HG02938 (cell line): Measurements from ENCODE around the gene MRPL28.
"Not testable (repeated sequence)": the region's sequence is repeated elsewhere in the genome, so short reads cannot be mapped to it uniquely, and the experiment has no call there.

ENCODE experiments used
- ATAC-seq: cut with Tn5 transposase; IDR thresholded peaks from one replicate; pipeline ENCODE4 v1.9.1; 2021; ENCODE audit warnings: mild to moderate bottlenecking, moderate library complexity; ENCODE audit not compliant: unreplicated experiment

The MRPL28 gene

DNA sequence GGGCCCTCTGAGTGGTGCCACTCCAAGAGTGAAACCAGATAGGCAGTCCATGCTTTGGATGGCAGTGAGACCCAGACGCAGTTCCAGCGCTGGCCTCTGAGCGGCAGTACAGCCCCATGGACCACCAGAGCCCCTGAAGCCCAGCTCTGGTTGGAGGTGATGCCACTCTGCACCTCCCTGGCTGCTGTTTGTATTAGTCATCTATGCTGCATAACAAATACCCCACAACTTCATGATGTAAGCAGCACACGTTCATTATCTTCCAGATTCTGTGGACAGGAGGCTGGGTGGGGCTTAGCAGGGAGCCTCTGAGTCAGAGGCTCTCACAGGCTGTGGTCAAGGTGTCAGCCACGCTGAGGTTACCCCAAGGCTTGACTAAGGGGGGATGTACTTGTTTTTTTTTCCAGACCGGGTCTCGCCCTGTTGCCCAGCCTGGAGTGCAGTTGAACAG, 21.6 kb upstream of the MRPL28 start:
- ATAC-seq: no peak

- ATAC-seq: no peak
Measured at GRCh38 chr16:389352-389751, 19.0 kb upstream of the MRPL28 start.

GRCh38 chr16:387761-388666, 17.7 kb upstream of the MRPL28 start:
- not testable (repeated sequence) for ATAC-seq

DNA sequence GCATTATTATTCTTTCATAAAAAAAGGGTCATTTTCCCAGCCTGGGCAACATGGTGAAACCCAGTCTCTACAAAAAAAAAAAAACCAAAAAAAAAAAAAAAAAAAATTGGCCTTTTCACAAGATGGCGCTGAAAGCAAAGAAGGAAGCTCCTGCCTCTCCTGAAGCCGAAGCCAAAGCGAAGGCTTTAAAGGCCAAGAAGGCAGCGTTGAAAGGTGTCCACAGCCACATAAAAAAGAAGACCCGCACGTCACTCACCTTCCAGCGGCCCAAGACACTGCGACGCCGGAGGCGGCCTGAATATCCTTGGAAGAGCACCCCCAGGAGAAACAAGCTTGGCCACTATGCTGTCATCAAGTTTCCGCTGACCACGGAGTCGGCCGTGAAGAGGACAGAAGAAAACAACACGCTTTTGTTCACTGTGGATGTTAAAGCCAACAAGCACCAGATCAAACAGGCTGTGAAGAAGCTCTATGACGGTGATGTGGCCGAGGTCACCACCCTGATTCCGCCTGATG, 16.4 kb upstream of the MRPL28 start:
- no peak for ATAC-seq

DNA sequence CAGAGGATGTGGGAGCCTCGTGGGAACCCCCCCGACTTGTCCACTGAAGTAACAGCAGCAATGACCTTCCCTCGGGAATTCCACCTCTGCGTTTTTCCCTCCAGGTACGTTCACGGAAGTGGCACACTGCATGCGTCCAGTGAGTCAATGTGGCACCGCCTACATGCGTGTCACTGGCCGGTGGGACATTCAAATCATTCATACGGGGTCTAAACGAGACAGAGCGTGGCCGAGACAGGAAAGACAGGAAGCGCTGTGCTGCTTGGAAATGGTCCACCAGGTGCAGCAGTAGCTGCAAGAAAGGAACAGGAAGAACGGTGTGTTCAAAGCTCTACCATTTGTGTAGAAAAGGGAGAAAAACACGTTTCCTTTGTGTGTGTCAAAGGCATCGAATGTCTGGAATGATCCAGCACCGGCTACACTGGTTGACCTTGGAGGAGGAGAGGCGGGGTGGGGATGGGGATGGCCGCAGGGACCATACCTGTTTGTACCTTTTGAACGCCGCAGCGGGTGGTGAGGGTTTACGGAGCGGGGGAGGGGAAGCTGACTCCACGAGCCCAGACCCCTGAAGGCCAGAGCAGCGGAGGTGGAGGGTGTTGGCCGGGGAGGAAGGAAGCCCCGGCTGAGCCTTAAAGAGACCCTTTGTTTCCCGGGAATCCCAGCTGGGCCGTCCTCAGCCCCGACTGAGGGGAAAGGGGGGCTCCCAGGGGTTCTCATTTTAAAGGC, 13.2 kb upstream of the MRPL28 start:
- no peak for ATAC-seq

- no peak for ATAC-seq
Measured at GRCh38 chr16:381789-382717, 11.7 kb upstream of the MRPL28 start, which contains the start of gene PGAP6. PGAP6 (minus strand) TSS chr16:381978; CDS start chr16:381821, 157 bp downstream.

DNA sequence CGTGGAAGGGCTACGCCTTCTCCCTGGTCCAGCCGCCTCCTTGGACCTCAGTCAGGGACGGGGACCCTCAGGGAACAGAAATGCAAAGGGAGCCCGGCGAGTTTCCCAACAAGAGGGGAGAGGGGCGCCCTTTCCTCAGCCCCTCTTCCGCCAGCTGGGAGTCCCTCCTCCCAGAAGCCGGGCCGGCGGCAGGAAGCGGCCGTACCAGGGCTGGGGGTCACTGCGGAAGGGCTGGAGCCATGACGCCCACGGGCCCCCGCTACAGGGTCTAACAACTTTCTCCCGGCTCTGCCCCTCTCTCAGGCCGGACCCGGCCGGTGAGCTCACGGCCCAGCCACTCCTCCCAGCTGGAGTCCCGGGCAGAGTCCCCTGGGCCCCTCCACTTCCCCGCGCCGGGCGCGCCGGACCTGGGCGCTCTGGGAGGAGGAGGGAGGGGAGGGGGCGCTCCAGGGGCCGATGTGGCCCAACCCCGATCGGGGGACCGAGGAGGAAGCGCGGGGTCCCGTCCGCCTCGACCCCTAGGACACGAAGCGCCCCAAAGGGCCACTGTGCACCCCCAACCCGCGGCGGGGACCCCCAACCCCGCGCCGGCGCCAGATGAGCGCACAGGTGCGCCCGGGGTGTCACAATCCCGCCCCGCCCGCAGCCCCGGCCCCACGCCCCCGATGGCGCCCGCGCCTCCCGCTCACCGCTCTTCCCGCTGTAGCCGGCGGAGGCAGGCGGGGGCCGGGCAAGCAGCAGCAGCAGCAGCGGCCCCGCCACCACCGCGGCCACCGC, 10.9 kb upstream of the MRPL28 start:
- no peak for ATAC-seq

DNA sequence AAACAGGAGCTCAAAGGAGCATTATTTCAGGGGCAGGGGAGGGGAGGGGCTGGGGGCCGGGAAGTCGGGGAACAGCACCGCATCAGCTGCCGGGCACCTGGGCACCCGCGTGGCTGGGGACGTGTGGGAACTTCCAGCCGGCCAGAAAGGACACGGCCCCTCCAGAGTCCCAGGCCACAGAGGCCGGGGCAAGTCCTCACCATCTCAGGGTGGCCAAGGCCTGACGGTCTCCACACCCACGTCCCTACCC, 10.3 kb upstream of the MRPL28 start:
- no peak for ATAC-seq

DNA sequence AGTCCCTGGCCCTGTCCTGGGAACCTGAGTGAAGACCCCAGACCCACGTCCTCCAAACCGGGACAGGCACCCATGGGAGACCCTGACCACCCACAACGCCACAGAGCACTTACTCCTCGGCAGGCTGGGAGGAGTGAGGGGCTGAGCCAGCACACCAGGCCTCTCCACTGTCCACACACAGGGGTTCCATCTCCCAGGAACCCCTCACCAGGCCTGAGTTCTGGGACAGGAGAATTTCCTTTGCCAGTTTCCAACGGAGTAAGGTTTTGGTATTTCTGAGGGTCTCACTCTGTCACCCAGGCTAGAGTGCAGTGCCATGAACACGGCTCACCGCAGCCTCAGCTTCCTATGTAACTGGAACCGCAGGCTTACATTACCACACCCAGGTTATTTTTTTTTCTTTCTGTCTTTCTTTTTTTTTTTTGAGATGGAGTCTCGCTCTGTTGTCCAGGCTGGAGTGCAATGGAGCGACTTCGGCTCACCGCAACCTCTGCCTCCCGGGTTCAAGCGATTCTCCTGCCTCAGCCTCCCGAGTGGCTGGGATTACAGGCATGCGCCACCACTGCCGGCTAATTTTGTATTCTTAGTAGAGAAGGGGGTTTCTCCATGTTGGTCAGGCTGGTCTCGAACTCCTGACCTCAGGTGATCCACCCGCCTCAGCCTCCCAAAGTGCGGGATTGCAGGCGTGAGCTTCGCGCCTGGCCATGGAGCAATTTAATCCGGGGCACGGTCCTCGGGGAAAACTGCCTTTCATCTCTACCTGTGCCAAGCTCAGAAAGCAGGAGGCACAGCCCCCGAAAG, 9.8 kb upstream of the MRPL28 start:
- no peak for ATAC-seq

DNA sequence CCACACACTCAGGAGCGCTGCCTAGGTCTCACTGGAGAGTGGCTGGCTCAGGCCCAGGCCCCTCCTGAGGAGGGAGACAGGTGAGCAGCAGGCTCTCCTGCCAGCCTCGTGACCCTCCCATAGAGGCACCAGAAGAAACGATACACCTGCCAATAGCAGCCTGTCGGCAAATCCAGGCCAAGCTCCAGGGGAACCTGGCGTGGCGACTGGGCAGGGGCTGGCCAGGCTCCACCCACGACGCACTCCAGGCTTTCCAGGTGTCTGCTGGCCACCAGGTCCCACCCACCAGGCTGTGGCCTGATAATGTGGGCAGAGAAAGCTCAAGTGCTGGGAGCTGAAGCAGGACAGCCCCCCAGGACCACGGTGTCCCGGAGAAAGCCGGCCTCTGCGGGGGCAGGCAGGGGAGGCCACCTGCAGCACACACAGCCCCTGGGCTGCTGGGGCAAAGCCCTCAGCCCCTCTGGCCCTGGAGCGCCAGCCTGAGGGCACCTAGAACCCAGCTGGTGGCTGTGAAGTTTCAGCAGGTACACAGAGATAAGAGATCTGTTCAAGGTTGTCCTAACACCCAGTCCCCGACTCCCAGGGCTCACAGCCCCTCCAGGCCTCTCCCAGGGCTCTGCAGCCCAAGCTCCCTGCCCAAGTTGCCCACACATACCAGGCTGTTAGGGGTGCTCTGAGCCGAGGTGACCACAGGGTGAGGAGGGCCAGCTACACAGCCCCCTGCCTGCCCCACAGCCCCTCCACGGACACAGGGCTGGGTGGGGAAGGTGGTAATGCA, 9.0 kb upstream of the MRPL28 start:
- ATAC-seq: no peak

DNA sequence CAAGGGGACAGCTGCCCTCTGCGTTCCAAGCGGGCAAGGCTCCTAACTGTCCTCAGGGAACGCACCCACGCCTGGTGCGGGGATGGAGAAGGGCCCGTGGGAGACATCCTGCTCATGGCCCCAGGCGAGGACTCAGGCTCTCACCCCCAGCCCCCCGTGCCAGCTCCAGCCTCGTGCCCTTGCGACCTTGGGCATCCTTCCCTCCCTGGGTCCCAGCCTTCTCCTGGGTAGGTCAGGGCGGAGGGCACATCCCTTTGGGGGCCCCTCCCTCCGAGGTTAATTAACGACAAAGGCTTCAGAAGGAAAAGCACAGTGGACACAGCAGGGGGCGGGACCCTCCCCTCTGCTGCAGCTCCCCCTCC, 8.5 kb upstream of the MRPL28 start:
- no peak for ATAC-seq

- ATAC-seq: not testable (repeated sequence)
Measured at GRCh38 chr16:378113-378820, 7.9 kb upstream of the MRPL28 start.

DNA sequence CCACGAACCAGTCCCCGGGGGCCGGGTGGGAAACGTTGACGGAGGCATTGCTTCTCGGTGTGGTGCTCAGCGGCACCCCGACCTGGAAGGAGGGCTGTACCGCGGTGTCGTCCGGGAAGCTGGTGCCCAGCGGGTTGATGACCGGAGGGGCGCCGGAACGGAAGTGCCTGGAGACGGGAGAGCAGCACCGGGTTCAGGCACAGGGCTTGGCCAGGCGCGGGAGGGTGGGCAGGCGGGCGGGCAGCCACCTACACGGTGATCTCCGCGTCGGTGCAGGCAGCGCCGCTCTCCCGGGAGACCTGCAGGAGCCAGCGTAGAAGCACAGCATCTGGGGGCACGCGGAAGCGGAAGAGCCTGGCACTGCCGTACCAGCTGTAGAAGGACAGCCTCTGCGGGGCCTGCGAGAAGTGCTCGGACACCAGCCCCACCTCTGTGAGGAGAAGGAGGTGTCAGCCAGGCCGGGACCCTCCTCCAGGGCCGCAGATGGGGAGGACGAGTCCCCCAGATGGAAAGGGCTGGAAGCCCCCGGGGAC, 7.1 kb upstream of the MRPL28 start:
- no peak for ATAC-seq

GRCh38 chr16:376817-377418, 6.6 kb upstream of the MRPL28 start:
- ATAC-seq: no peak

DNA sequence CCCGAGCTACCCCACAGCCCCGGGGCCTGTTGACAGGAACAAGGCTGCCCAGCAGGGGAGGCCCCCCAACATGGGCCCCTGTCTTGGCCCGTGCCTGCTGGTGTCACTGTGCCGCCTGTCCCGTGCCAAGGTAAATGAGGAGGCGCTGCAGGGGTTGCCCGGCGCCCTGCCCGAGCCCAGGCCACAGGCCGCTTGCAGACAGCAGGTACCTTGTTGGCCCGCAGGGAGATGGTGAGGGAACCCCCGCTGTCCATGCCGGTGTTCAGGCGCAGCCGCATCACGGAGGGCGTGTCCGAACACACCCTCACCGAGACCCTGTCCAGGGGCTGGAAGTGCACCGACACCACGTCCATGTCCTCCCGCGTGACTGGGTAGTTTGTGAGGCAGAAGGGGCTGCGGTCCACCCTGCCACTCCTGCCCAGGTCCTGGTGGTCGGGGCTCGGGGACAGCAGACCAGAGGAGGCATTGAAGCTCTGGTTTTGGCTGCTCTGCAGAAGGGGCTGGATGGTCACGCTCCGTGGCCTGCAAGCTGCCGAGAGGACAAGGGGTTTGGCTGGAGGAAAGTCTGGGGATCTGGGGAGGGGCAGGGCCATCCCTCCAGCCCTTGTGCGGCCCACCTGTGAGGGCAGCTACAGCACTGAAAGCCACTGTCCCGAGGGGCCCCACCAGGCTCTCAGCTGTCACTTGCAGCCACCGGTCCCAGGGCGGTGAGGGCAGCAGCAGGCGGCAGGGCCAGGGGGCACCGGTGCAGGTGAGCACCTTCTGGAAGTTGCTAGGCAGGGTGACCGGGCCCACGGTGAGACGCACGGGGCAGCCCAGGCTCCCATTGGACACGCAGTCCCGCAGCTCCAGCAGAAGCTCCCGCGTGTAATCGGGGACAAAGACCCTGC, 5.8 kb upstream of the MRPL28 start:
- ATAC-seq: no peak

DNA sequence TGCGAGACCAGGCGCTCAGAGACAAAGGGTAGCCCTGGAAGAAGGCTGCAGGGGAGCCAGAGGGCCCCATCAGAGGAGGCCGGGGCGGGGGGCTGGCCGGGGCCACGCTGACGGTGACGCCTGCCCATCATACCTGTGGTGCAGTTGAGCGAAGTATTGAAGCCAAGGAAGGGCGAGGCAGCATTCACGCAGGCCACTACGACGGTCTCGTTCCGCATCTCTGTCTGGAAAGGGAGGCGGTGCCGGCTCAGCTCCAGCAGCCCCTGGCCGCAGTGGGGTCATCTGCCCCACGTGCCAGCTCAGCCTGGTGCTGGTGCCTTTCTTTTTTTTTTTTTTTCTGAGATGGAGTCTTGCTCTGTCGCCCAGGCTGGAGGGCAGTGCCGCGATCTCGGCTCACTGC, 4.9 kb upstream of the MRPL28 start:
- ATAC-seq: no peak

GRCh38 chr16:374616-374926, 4.2 kb upstream of the MRPL28 start:
- no peak for ATAC-seq
